22Rv1 (cell line): ENCODE measurements around the gene GOLPH3.

ENCODE experiments used
- H3K27ac ChIP-seq: fragments of 450-650 bp; 2 replicates; pipeline ENCODE4 v1.5.1; 2017
- CTCF ChIP-seq: fragments of 450-650 bp; IDR thresholded peaks from 2 replicates; pipeline ENCODE4 v1.5.1; 2017; ENCODE audit warnings: mild to moderate bottlenecking
- ZFX ChIP-seq: fragments of 450-650 bp; IDR thresholded peaks from 2 replicates; pipeline ENCODE4 v1.6.1; 2017; ENCODE audit warnings: antibody characterized with exemption, borderline replicate concordance

Gene GOLPH3

GRCh38 chr5:32098291-32098690, 75.8 kb downstream of the GOLPH3 start:
- TF ChIP-seq CTCF (no peak), ZFX (no peak)
- H3K27ac ChIP-seq, result no peak overlapping the region

GRCh38 chr5:32096891-32097595, 77.1 kb downstream of the GOLPH3 start:
- no peak overlapping the region for H3K27ac ChIP-seq
- TF ChIP-seq CTCF, result no peak
- no peak for TF ChIP-seq ZFX

GRCh38 chr5:32095261-32095671, 78.9 kb downstream of the GOLPH3 start:
- no peak for TF ChIP-seq CTCF
- no peak for TF ChIP-seq ZFX
- no peak overlapping the region for H3K27ac ChIP-seq

- TF ChIP-seq CTCF, result no peak
- TF ChIP-seq ZFX, result no peak
- H3K27ac ChIP-seq, result no peak overlapping the region
Observed at GRCh38 chr5:32094691-32095090, 79.4 kb downstream of the GOLPH3 start.

- peak; percentile 87 for TF ChIP-seq CTCF
- TF ChIP-seq ZFX, result no peak
- no peak overlapping the region for H3K27ac ChIP-seq
Observed at GRCh38 chr5:32092938-32093812, 80.9 kb downstream of the GOLPH3 start.

GRCh38 chr5:32090755-32091128, 83.4 kb downstream of the GOLPH3 start:
- H3K27ac ChIP-seq, result no peak overlapping the region

More at GRCh38 chr5:32090755-32091128, 83.4 kb downstream of the GOLPH3 start:
- no peak for TF ChIP-seq CTCF
- no peak for TF ChIP-seq ZFX
